ENCODE results near the gene MCOLN2.
"Not testable (repeated sequence)": the region's sequence is repeated elsewhere in the genome, so short reads cannot be mapped to it uniquely, and the experiment has no call there.

The MCOLN2 gene

GRCh38 chr1:84996846-84997666 lies at the start of gene MCOLN2:
MCOLN2 (minus strand) TSS chr1:84997113; CDS start chr1:84996872, 241 bp downstream.
- DNase-seq (ENCODE audit: extremely low read depth in 1 of 2, low read depth in 1 of 2) = peak in 1 of 2 donors; percentile 37

GRCh38 chr1:85042413-85042812 lies 45.5 kb upstream of the MCOLN2 start:
- no peak for DNase-seq (ENCODE audit: extremely low read depth in 1 of 2, low read depth in 1 of 2)

GRCh38 chr1:85041793-85042192 lies 44.9 kb upstream of the MCOLN2 start:
- DNase-seq (ENCODE audit: extremely low read depth in 1 of 2, low read depth in 1 of 2) = no peak

- no peak for DNase-seq (ENCODE audit: extremely low read depth in 1 of 2, low read depth in 1 of 2)
Observed at GRCh38 chr1:85033221-85033620, 36.3 kb upstream of the MCOLN2 start.

- no peak for DNase-seq (ENCODE audit: extremely low read depth in 1 of 2, low read depth in 1 of 2)
Observed at GRCh38 chr1:85030536-85030935, 33.6 kb upstream of the MCOLN2 start.

- DNase-seq (ENCODE audit: extremely low read depth in 1 of 2, low read depth in 1 of 2) = no peak
Observed at GRCh38 chr1:85028151-85028550, 31.2 kb upstream of the MCOLN2 start.

- DNase-seq (ENCODE audit: extremely low read depth in 1 of 2, low read depth in 1 of 2) = no peak
Observed at GRCh38 chr1:85027242-85027983, 30.5 kb upstream of the MCOLN2 start.

- DNase-seq (ENCODE audit: extremely low read depth in 1 of 2, low read depth in 1 of 2) = no peak
Observed at GRCh38 chr1:85025940-85026339, 29.0 kb upstream of the MCOLN2 start.

GRCh38 chr1:85024736-85025135 lies 27.8 kb upstream of the MCOLN2 start:
- no peak for DNase-seq (ENCODE audit: extremely low read depth in 1 of 2, low read depth in 1 of 2)

- no peak for DNase-seq (ENCODE audit: extremely low read depth in 1 of 2, low read depth in 1 of 2)
Observed at GRCh38 chr1:85022700-85023099, 25.8 kb upstream of the MCOLN2 start.

GRCh38 chr1:85019994-85020393 lies 23.1 kb upstream of the MCOLN2 start:
- DNase-seq (ENCODE audit: extremely low read depth in 1 of 2, low read depth in 1 of 2) = no peak

- no peak for DNase-seq (ENCODE audit: extremely low read depth in 1 of 2, low read depth in 1 of 2)
Observed at GRCh38 chr1:85015826-85016225, 18.9 kb upstream of the MCOLN2 start.

- not testable (repeated sequence) for DNase-seq (ENCODE audit: extremely low read depth in 1 of 2, low read depth in 1 of 2)
Observed at GRCh38 chr1:85005641-85006040, 8.7 kb upstream of the MCOLN2 start.

GRCh38 chr1:85001742-85002141 lies 4.8 kb upstream of the MCOLN2 start:
- DNase-seq (ENCODE audit: extremely low read depth in 1 of 2, low read depth in 1 of 2) = no peak

- peak; percentile 28 to 61 for DNase-seq (ENCODE audit: extremely low read depth in 1 of 2, low read depth in 1 of 2)
Observed at GRCh38 chr1:84998642-84999280, 1.8 kb upstream of the MCOLN2 start.

GRCh38 chr1:84997667-84998600 lies 1.0 kb upstream of the MCOLN2 start:
- no peak for DNase-seq (ENCODE audit: extremely low read depth in 1 of 2, low read depth in 1 of 2)

- no peak for DNase-seq (ENCODE audit: extremely low read depth in 1 of 2, low read depth in 1 of 2)
Observed at GRCh38 chr1:84995484-84996334, 1.2 kb downstream of the MCOLN2 start.

GRCh38 chr1:84991097-84991920 lies 5.6 kb downstream of the MCOLN2 start:
- no peak for DNase-seq (ENCODE audit: extremely low read depth in 1 of 2, low read depth in 1 of 2)

- no peak for DNase-seq (ENCODE audit: extremely low read depth in 1 of 2, low read depth in 1 of 2)
Observed at GRCh38 chr1:84988588-84988987, 8.3 kb downstream of the MCOLN2 start.
